Erythroblast (primary cell): ENCODE data around the gene ERLIN1.

Experiments used
- DNase-seq, 2 experiments: peaks; one replicate each; lab custom pipeline; 2025; lab: John Stamatoyannopoulos, UW
- GATA1 ChIP-seq: IDR thresholded peaks from 2 replicates; pipeline ENCODE4 v1.6.1; 2011; ENCODE audit warnings: low read depth, mild to moderate bottlenecking, control low read depth, low read length, moderate library complexity
- POLR2A ChIP-seq: IDR thresholded peaks from 2 replicates; pipeline ENCODE4 v1.6.1; 2011; ENCODE audit warnings: mild to moderate bottlenecking, low read length

ERLIN1 gene

GRCh38 chr10:100106865-100107264 is 79.0 kb downstream of the ERLIN1 start:
- no peak for DNase-seq
- TF ChIP-seq GATA1: no peak
- TF ChIP-seq POLR2A: no peak

GRCh38 chr10:100104300-100104699 is 81.5 kb downstream of the ERLIN1 start:
- TF ChIP-seq GATA1 (no peak), POLR2A (no peak)
- DNase-seq: no peak

GRCh38 chr10:100103581-100103980 is 82.2 kb downstream of the ERLIN1 start:
- TF ChIP-seq GATA1: no peak
- no peak for TF ChIP-seq POLR2A
- no peak for DNase-seq

GRCh38 chr10:100101192-100102076 is 84.4 kb downstream of the ERLIN1 start:
- TF ChIP-seq POLR2A (no peak), GATA1 (no peak)
- no peak for DNase-seq

GRCh38 chr10:100100651-100101184 is 85.1 kb downstream of the ERLIN1 start:
- no peak for DNase-seq

More at GRCh38 chr10:100100651-100101184, 85.1 kb downstream of the ERLIN1 start:
- TF ChIP-seq GATA1: no peak
- TF ChIP-seq POLR2A: no peak
